ENCODE results near the gene POLDIP2.

DNA sequence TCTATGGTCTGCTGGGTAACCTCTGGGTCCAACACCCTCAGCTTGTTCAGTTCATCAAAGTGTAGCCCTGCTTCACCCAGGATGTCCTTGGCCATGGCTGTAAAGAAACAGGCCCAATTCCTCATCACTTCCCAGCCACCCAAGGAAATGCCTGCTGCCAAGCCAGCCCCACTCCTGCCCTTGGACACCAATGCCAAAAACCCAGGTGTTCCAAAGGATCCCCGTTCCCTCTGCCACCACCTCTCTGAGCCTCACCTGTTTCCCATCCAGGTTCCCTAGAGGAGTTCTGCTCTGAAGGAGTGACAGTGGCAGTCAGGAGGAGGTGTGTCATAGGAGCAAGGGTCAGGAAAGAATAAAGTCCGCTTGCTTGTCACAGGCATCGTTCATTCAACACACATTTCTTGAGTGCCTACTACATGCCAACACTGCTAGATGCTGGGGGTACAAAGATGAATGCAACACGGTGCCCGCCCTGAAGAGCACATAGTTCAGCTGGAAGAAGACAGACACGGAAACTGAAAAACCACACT is 25.4 kb downstream of the POLDIP2 start:
- TF ChIP-seq CTCF (IDR thresholded peaks at IDR 0.05 in 8 of 11, conservative IDR thresholded peaks at IDR 0.05 in 3 of 11) (no peak), POLR2A (IDR thresholded peaks at IDR 0.05) (no peak), POLR2AphosphoS5 (IDR thresholded peaks at IDR 0.05) (no peak)

Measured in spleen (tissue), 7 donors.